ENCODE measurements around the gene SGMS2. TPM values are rescaled to one million over a fixed set of nuclear protein-coding genes. Genes with fewer than 3 reads are reported as not detected.

The SGMS2 gene
- total and polyA plus RNA-seq, 4 donors = 7.3 to 41.7 (median 14.1) TPM

DNA sequence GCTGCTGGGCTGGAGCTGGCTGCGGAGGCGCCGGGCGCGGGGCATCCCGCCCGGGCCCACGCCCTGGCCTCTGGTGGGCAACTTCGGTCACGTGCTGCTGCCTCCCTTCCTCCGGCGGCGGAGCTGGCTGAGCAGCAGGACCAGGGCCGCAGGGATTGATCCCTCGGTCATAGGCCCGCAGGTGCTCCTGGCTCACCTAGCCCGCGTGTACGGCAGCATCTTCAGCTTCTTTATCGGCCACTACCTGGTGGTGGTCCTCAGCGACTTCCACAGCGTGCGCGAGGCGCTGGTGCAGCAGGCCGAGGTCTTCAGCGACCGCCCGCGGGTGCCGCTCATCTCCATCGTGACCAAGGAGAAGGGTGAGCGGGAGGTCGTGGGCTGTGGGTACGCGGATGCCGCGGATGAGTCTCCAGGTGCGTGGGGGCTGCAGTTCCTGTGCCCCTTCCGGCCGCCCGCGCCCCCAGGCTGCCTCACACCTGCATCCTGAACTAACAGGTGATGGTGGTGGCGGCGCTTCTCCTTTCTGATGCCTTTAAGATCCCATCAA is 107.1 kb downstream of the SGMS2 start:
- no peak for DNase-seq (ENCODE audit: low spot score)
- no peak for TF ChIP-seq HNF4G (IDR thresholded peaks at IDR 0.05)
- TF ChIP-seq FOXA1 (IDR thresholded peaks at IDR 0.05) = no peak
- no peak for TF ChIP-seq FOXA2 (IDR thresholded peaks at IDR 0.05)
- TF ChIP-seq, protein P1, sequence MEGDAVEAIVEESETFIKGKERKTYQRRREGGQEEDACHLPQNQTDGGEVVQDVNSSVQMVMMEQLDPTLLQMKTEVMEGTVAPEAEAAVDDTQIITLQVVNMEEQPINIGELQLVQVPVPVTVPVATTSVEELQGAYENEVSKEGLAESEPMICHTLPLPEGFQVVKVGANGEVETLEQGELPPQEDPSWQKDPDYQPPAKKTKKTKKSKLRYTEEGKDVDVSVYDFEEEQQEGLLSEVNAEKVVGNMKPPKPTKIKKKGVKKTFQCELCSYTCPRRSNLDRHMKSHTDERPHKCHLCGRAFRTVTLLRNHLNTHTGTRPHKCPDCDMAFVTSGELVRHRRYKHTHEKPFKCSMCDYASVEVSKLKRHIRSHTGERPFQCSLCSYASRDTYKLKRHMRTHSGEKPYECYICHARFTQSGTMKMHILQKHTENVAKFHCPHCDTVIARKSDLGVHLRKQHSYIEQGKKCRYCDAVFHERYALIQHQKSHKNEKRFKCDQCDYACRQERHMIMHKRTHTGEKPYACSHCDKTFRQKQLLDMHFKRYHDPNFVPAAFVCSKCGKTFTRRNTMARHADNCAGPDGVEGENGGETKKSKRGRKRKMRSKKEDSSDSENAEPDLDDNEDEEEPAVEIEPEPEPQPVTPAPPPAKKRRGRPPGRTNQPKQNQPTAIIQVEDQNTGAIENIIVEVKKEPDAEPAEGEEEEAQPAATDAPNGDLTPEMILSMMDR (IDR thresholded peaks at IDR 0.05; ENCODE audit: low read depth, low read length, missing input control) = no peak
- no peak for TF ChIP-seq JUND (IDR thresholded peaks at IDR 0.05)
- no peak for TF ChIP-seq NR2F2 (IDR thresholded peaks at IDR 0.05)
- TF ChIP-seq YY1 (IDR thresholded peaks at IDR 0.05) = no peak
- TF ChIP-seq RXRA (IDR thresholded peaks at IDR 0.05) = no peak
- 8% methylated on average over 45 of the region's 45 CpGs for WGBS
- peak overlapping the region; percentile 49 to 79 (median 72) for H3K4me3 ChIP-seq (ENCODE audit: low read depth in 1 of 3, low read length in 3 of 3)
- H3K9me3 ChIP-seq (ENCODE audit: control insufficient read depth in 4 of 4, low read length in 3 of 4) = no peaks in the 10 kb centered on the region
- H3K36me3 ChIP-seq (ENCODE audit: control insufficient read depth in 4 of 4, insufficient read depth in 3 of 4, low read depth in 1 of 4, low read length in 3 of 4) = no peaks in the 10 kb centered on the region
- H3K9ac ChIP-seq (ENCODE audit: low read depth in 1 of 2, low read length in 2 of 2) = peak overlapping the region in 1 of 2 donors; percentile 8
- H3K27ac ChIP-seq (ENCODE audit: low read depth in 1 of 2, low read length in 2 of 2) = peak overlapping the region; percentile 88 to 95
- no peaks in the 10 kb centered on the region for H3K27me3 ChIP-seq (ENCODE audit: control insufficient read depth in 4 of 4, insufficient read depth in 4 of 4, low read length in 3 of 4)
- H3K4me1 ChIP-seq (ENCODE audit: control insufficient read depth in 4 of 4, insufficient read depth in 4 of 4, low read length in 3 of 4) = peaks cover 0 to 17% (median 6%) of the 10 kb centered on the region in 4 donors

DNA sequence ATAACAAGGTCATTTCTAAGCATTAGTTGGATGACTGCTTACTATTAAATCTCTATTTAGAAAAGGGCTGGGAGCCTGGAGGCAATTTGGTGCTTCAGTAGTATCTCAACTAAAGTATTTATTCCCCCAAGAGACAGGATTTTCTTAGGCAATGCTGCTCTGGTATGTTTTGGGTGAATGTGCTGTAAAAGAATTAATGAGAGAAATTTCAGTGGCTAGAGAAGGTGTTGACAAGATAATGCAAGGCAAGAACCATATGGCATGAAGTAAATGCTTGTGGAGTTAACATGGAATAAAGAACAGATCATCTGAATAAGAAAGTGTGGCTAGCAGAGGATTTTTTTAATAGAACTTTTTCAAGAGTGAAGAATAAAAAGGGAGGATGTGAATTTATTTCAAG is 110.5 kb downstream of the SGMS2 start:
- TF ChIP-seq FOXA1 (IDR thresholded peaks at IDR 0.05) (no peak), RAD21 (IDR thresholded peaks at IDR 0.05) (no peak), EGR1 (IDR thresholded peaks at IDR 0.05; ENCODE audit: low read depth in 2 of 2) (no peak), YY1 (IDR thresholded peaks at IDR 0.05) (no peak), HNF4G (IDR thresholded peaks at IDR 0.05) (no peak)
- H3K27ac ChIP-seq (ENCODE audit: low read depth in 1 of 2, low read length in 2 of 2) = no peak overlapping the region
- H3K27me3 ChIP-seq (ENCODE audit: control insufficient read depth in 4 of 4, insufficient read depth in 4 of 4, low read length in 3 of 4) = no peaks in the 10 kb centered on the region
- peaks cover 0 to 17% (median 6%) of the 10 kb centered on the region in 4 donors for H3K4me1 ChIP-seq (ENCODE audit: control insufficient read depth in 4 of 4, insufficient read depth in 4 of 4, low read length in 3 of 4)
- H3K9ac ChIP-seq (ENCODE audit: low read depth in 1 of 2, low read length in 2 of 2) = no peak overlapping the region
- no peak for DNase-seq (ENCODE audit: low spot score)
- no peak overlapping the region for H3K4me3 ChIP-seq (ENCODE audit: low read depth in 1 of 3, low read length in 3 of 3)
- H3K36me3 ChIP-seq (ENCODE audit: control insufficient read depth in 4 of 4, insufficient read depth in 3 of 4, low read depth in 1 of 4, low read length in 3 of 4) = no peaks in the 10 kb centered on the region
- H3K9me3 ChIP-seq (ENCODE audit: control insufficient read depth in 4 of 4, low read length in 3 of 4) = no peaks in the 10 kb centered on the region

DNA sequence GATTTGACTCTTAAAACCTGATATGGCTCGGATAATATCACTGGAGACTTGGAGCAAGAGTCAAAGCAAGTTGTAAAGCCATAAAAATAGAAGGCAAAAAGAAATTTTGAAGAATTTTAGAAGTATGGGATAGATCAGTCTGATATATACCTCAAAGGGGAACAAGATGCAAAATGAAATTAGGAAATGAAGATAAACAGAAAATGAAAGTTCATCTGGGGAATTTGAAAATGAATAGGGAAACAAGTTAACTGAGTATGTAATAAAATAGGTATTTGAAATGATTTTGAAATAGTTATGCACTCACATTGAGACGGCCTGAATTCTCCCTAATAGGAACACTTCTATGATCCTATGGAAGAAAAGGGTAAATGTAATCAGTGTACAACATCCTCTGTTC is 112.3 kb downstream of the SGMS2 start:
- no peak for DNase-seq (ENCODE audit: low spot score)
- Histone ChIP-seq H3K27me3 (ENCODE audit: control insufficient read depth in 4 of 4, insufficient read depth in 4 of 4, low read length in 3 of 4) (no peaks in the 10 kb centered on the region), H3K27ac (ENCODE audit: low read depth in 1 of 2, low read length in 2 of 2) (no peak overlapping the region), H3K36me3 (ENCODE audit: control insufficient read depth in 4 of 4, insufficient read depth in 3 of 4, low read depth in 1 of 4, low read length in 3 of 4) (no peaks in the 10 kb centered on the region), H3K9me3 (ENCODE audit: control insufficient read depth in 4 of 4, low read length in 3 of 4) (no peaks in the 10 kb centered on the region), H3K4me1 (ENCODE audit: control insufficient read depth in 4 of 4, insufficient read depth in 4 of 4, low read length in 3 of 4) (peaks cover 0 to 9% (median 2%) of the 10 kb centered on the region in 4 donors), H3K4me3 (ENCODE audit: low read depth in 1 of 3, low read length in 3 of 3) (no peak overlapping the region), H3K9ac (ENCODE audit: low read depth in 1 of 2, low read length in 2 of 2) (no peak overlapping the region)
- WGBS = 91% methylated on average over 2 of the region's 2 CpGs
- TF ChIP-seq RAD21 (IDR thresholded peaks at IDR 0.05) = no peak
- TF ChIP-seq, protein P2, sequence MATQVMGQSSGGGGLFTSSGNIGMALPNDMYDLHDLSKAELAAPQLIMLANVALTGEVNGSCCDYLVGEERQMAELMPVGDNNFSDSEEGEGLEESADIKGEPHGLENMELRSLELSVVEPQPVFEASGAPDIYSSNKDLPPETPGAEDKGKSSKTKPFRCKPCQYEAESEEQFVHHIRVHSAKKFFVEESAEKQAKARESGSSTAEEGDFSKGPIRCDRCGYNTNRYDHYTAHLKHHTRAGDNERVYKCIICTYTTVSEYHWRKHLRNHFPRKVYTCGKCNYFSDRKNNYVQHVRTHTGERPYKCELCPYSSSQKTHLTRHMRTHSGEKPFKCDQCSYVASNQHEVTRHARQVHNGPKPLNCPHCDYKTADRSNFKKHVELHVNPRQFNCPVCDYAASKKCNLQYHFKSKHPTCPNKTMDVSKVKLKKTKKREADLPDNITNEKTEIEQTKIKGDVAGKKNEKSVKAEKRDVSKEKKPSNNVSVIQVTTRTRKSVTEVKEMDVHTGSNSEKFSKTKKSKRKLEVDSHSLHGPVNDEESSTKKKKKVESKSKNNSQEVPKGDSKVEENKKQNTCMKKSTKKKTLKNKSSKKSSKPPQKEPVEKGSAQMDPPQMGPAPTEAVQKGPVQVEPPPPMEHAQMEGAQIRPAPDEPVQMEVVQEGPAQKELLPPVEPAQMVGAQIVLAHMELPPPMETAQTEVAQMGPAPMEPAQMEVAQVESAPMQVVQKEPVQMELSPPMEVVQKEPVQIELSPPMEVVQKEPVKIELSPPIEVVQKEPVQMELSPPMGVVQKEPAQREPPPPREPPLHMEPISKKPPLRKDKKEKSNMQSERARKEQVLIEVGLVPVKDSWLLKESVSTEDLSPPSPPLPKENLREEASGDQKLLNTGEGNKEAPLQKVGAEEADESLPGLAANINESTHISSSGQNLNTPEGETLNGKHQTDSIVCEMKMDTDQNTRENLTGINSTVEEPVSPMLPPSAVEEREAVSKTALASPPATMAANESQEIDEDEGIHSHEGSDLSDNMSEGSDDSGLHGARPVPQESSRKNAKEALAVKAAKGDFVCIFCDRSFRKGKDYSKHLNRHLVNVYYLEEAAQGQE (IDR thresholded peaks at IDR 0.05) = no peak
- TF ChIP-seq, protein P1 (IDR thresholded peaks at IDR 0.05; ENCODE audit: low read depth, low read length, missing input control) = no peak
- TF ChIP-seq EGR1 (IDR thresholded peaks at IDR 0.05; ENCODE audit: low read depth in 2 of 2) = no peak
- no peak for TF ChIP-seq TAF1 (conservative IDR thresholded peaks at IDR 0.05)
- TF ChIP-seq JUND (IDR thresholded peaks at IDR 0.05) = no peak
- no peak for TF ChIP-seq RXRA (IDR thresholded peaks at IDR 0.05)
- TF ChIP-seq, protein P3, sequence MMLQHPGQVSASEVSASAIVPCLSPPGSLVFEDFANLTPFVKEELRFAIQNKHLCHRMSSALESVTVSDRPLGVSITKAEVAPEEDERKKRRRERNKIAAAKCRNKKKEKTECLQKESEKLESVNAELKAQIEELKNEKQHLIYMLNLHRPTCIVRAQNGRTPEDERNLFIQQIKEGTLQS (IDR thresholded peaks at IDR 0.05) = no peak
- no peak for TF ChIP-seq NR2F2 (IDR thresholded peaks at IDR 0.05)
- no peak for TF ChIP-seq GABPA (IDR thresholded peaks at IDR 0.05 in 1 of 2, conservative IDR thresholded peaks at IDR 0.05 in 1 of 2)
- no peak for TF ChIP-seq FOXA2 (IDR thresholded peaks at IDR 0.05)
- TF ChIP-seq YY1 (IDR thresholded peaks at IDR 0.05) = no peak
- no peak for TF ChIP-seq FOXA1 (IDR thresholded peaks at IDR 0.05)
- no peak for TF ChIP-seq HNF4A (conservative IDR thresholded peaks at IDR 0.05)
- TF ChIP-seq, protein P4, sequence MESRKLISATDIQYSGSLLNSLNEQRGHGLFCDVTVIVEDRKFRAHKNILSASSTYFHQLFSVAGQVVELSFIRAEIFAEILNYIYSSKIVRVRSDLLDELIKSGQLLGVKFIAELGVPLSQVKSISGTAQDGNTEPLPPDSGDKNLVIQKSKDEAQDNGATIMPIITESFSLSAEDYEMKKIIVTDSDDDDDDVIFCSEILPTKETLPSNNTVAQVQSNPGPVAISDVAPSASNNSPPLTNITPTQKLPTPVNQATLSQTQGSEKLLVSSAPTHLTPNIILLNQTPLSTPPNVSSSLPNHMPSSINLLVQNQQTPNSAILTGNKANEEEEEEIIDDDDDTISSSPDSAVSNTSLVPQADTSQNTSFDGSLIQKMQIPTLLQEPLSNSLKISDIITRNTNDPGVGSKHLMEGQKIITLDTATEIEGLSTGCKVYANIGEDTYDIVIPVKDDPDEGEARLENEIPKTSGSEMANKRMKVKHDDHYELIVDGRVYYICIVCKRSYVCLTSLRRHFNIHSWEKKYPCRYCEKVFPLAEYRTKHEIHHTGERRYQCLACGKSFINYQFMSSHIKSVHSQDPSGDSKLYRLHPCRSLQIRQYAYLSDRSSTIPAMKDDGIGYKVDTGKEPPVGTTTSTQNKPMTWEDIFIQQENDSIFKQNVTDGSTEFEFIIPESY (IDR thresholded peaks at IDR 0.05) = no peak
- TF ChIP-seq HNF4G (IDR thresholded peaks at IDR 0.05) = no peak
- TF ChIP-seq SP1 (IDR thresholded peaks at IDR 0.05) = no peak
